Neural cell (in vitro differentiated cells): ENCODE results near the gene TRPM7.

ENCODE experiments used
- EP300 ChIP-seq: fragments of 450-650 bp; conservative IDR thresholded peaks from 2 replicates; pipeline ENCODE4 v1.6.1; 2014; ENCODE audit warnings: antibody characterized with exemption, mild to moderate bottlenecking, moderate library complexity; ENCODE audit not compliant: poor library complexity, severe bottlenecking
- EZH2 ChIP-seq: fragments of 200-600, 300-800 bp; shearing (Covaris generic), sonication (generic); IDR thresholded peaks from 2 replicates; pipeline ENCODE4 v1.6.1; 2014; ENCODE audit warnings: antibody characterized with exemption, low read length, borderline replicate concordance, mild to moderate bottlenecking; ENCODE audit not compliant: insufficient read depth, poor library complexity, severe bottlenecking
- POLR2AphosphoS5 ChIP-seq: IDR thresholded peaks from 2 replicates; pipeline ENCODE4 v1.6.1; 2012
- RAD21 ChIP-seq: fragments of 450-650 bp; conservative IDR thresholded peaks from 2 replicates; pipeline ENCODE4 v1.6.1; 2014; ENCODE audit warnings: antibody characterized with exemption, mild to moderate bottlenecking, moderate library complexity
- TAF1 ChIP-seq: IDR thresholded peaks from 2 replicates; pipeline ENCODE4 v1.6.1; 2012; ENCODE audit warnings: low read depth
- TF ChIP-seq, protein P1 (sequence below): fragments of 450-650 bp; IDR thresholded peaks from 2 replicates; pipeline ENCODE4 v1.5.1; 2014; ENCODE audit warnings: antibody characterized with exemption, mild to moderate bottlenecking, moderate library complexity; ENCODE audit not compliant: poor library complexity, severe bottlenecking
- TF ChIP-seq, protein P2 (sequence below): IDR thresholded peaks from 2 replicates; pipeline ENCODE4 v1.6.1; 2012; ENCODE audit warnings: borderline replicate concordance

DNA sequence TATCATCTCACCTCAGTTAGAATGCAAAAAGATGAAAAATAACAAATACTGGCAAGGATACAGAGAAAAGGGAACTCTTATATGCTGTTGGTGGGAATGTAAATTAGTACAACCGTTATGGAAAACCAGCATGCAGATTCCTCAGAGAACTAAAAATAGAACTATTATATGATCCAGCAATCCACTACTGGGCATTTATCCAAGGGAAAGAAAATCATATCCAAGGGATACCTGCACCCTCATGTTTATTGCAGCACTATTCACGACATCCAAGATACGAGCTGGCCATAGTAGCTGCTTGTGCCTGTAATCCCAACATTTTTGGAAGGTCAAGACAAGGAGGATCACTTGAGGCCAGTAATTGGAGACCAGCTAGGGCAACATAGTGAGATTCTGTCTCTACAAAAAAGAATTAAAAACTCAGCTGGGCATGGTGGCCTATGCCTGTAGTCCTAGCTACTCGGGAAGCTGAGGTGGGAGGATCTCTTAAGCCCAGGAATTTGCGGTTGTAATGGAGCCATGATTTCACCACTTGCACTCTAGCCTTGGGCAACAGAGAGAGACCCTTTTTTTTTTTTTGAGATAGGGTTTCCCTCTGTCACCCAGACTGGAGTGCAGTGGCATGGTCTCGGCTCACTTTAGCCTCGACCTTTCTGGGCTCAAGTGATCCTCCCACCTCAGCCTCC is 166.7 kb downstream of the TRPM7 start:
- TF ChIP-seq, protein P1, sequence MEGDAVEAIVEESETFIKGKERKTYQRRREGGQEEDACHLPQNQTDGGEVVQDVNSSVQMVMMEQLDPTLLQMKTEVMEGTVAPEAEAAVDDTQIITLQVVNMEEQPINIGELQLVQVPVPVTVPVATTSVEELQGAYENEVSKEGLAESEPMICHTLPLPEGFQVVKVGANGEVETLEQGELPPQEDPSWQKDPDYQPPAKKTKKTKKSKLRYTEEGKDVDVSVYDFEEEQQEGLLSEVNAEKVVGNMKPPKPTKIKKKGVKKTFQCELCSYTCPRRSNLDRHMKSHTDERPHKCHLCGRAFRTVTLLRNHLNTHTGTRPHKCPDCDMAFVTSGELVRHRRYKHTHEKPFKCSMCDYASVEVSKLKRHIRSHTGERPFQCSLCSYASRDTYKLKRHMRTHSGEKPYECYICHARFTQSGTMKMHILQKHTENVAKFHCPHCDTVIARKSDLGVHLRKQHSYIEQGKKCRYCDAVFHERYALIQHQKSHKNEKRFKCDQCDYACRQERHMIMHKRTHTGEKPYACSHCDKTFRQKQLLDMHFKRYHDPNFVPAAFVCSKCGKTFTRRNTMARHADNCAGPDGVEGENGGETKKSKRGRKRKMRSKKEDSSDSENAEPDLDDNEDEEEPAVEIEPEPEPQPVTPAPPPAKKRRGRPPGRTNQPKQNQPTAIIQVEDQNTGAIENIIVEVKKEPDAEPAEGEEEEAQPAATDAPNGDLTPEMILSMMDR: no peak
- TF ChIP-seq EP300: no peak
- no peak for TF ChIP-seq EZH2
- TF ChIP-seq TAF1: no peak
- TF ChIP-seq POLR2AphosphoS5: no peak
- TF ChIP-seq RAD21: no peak
- TF ChIP-seq, protein P2, sequence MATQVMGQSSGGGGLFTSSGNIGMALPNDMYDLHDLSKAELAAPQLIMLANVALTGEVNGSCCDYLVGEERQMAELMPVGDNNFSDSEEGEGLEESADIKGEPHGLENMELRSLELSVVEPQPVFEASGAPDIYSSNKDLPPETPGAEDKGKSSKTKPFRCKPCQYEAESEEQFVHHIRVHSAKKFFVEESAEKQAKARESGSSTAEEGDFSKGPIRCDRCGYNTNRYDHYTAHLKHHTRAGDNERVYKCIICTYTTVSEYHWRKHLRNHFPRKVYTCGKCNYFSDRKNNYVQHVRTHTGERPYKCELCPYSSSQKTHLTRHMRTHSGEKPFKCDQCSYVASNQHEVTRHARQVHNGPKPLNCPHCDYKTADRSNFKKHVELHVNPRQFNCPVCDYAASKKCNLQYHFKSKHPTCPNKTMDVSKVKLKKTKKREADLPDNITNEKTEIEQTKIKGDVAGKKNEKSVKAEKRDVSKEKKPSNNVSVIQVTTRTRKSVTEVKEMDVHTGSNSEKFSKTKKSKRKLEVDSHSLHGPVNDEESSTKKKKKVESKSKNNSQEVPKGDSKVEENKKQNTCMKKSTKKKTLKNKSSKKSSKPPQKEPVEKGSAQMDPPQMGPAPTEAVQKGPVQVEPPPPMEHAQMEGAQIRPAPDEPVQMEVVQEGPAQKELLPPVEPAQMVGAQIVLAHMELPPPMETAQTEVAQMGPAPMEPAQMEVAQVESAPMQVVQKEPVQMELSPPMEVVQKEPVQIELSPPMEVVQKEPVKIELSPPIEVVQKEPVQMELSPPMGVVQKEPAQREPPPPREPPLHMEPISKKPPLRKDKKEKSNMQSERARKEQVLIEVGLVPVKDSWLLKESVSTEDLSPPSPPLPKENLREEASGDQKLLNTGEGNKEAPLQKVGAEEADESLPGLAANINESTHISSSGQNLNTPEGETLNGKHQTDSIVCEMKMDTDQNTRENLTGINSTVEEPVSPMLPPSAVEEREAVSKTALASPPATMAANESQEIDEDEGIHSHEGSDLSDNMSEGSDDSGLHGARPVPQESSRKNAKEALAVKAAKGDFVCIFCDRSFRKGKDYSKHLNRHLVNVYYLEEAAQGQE: no peak
